BJ (cell line): Measurements from ENCODE around the gene TCP11L1. TPM values are rescaled to one million over a fixed set of nuclear protein-coding genes. Genes with fewer than 3 reads are reported as not detected.

Experiments
- CTCF ChIA-PET: fragments of 350-600 bp; formaldehyde crosslinking; extraction: SDS; loops from one replicate; lab custom pipeline; 2021; ENCODE audit warnings: antibody characterized with exemption, inconsistent platforms; lab: Yijun Ruan, JAX
- POLR2A ChIA-PET: fragments of 300-600 bp; sonication (Branson Sonifier 250); formaldehyde crosslinking; extraction: SDS; loops from one replicate; lab custom pipeline; 2021; ENCODE audit warnings: antibody characterized with exemption; lab: Charles Lee
- DNase-seq: peaks from one replicate; pipeline ENCODE4 v3.0.0-alpha.2; 2011; ENCODE audit warnings: low read depth
- H3K27me3 ChIP-seq: 2 replicates; pipeline ENCODE4 v1.6.0; 2011; ENCODE audit warnings: low read length; ENCODE audit not compliant: control insufficient read depth, insufficient read depth
- H3K36me3 ChIP-seq: 2 replicates; pipeline ENCODE4 v1.5.1; 2011; ENCODE audit warnings: low read length; ENCODE audit not compliant: control insufficient read depth, insufficient read depth
- H3K4me3 ChIP-seq: 2 replicates; pipeline ENCODE4 v1.5.1; 2011; ENCODE audit warnings: low read depth, mild to moderate bottlenecking, control low read depth, low read length
- CTCF ChIP-seq: IDR thresholded peaks from 2 replicates; pipeline ENCODE4 v1.5.1; 2011; ENCODE audit warnings: low read depth, mild to moderate bottlenecking, control low read depth, inconsistent platforms, low read length, moderate library complexity; ENCODE audit not compliant: insufficient read depth
- polyA plus RNA-seq: library from polyadenylated mRNA; depleted of rRNA; stranded (reverse); fragments of >200 nt; gene quantifications from 2 replicates; pipeline ENCODE4 v1.2.3, GENCODE V29; 2011

The TCP11L1 gene
- polyA plus RNA-seq, 1 experiment, result 20.2 TPM

GRCh38 chr11:33015621-33016551, 23.5 kb upstream of the TCP11L1 start, which contains the start of gene DEPDC7:
Gene DEPDC7, plus strand, starts transcription at chr11:33015878. Its CDS starts 78 bp downstream, at chr11:33015956.
- ChIA-PET POLR2A (interaction anchor here (0.6 to 1.0 kb wide), 3 partner anchors 9 to 24 kb away, joined by 3 to 5 read pairs (median 3); partner anchors contain the start of gene TCP11L1), CTCF (interaction anchor here (0.6 to 2.1 kb wide), 7 partner anchors 10 to 207 kb away, joined by 3 to 9 read pairs (median 4); no protein-coding TSS in a partner anchor)
- H3K4me3 ChIP-seq, result peak within 1 kb of the TSS; percentile 56
- H3K36me3 ChIP-seq, result no peaks in the 10 kb centered on the region
- DNase-seq, result no peak
- no peak for TF ChIP-seq CTCF
- H3K27me3 ChIP-seq, result no peaks in the 10 kb centered on the region

GRCh38 chr11:33016654-33017053, 22.7 kb upstream of the TCP11L1 start:
- POLR2A ChIA-PET, result interaction anchor here (0.6 to 1.0 kb wide), 2 partner anchors 21 to 23 kb away, joined by 3 read pairs; partner anchors contain the start of gene TCP11L1
- H3K27me3 ChIP-seq, result no peaks in the 10 kb centered on the region
- no peaks in the 10 kb centered on the region for H3K36me3 ChIP-seq
- no peak for TF ChIP-seq CTCF
- CTCF ChIA-PET, result interaction anchor here (1.0 to 2.1 kb wide), 5 partner anchors 9 to 208 kb away, joined by 3 to 9 read pairs (median 5); no protein-coding TSS in a partner anchor
- DNase-seq, result no peak
- peak overlapping the region; percentile 56 for H3K4me3 ChIP-seq

GRCh38 chr11:33017478-33017877, 21.9 kb upstream of the TCP11L1 start:
- no peak for DNase-seq
- Histone ChIP-seq H3K36me3 (no peaks in the 10 kb centered on the region), H3K4me3 (no peak overlapping the region), H3K27me3 (no peaks in the 10 kb centered on the region)
- POLR2A ChIA-PET, result no interaction called here
- CTCF ChIA-PET, result interaction anchor here (2.1 kb wide), 1 partner anchor 15 kb away, joined by 5 read pairs; no protein-coding TSS in a partner anchor
- no peak for TF ChIP-seq CTCF

GRCh38 chr11:33017965-33018364, 21.4 kb upstream of the TCP11L1 start:
- no peak for DNase-seq
- ChIA-PET POLR2A (interaction anchor here (0.6 kb wide), 1 partner anchor 11 kb away, joined by 13 read pairs; no protein-coding TSS in a partner anchor), CTCF (interaction anchor here (2.1 kb wide), 1 partner anchor 15 kb away, joined by 5 read pairs; no protein-coding TSS in a partner anchor)
- Histone ChIP-seq H3K36me3 (no peaks in the 10 kb centered on the region), H3K27me3 (no peaks in the 10 kb centered on the region), H3K4me3 (no peak overlapping the region)
- no peak for TF ChIP-seq CTCF

GRCh38 chr11:33018840-33019239, 20.5 kb upstream of the TCP11L1 start:
- Histone ChIP-seq H3K4me3 (no peak overlapping the region), H3K27me3 (no peaks in the 10 kb centered on the region), H3K36me3 (no peaks in the 10 kb centered on the region)
- TF ChIP-seq CTCF, result no peak
- no peak for DNase-seq
- CTCF ChIA-PET, result no interaction called here
- POLR2A ChIA-PET, result no interaction called here
